Hepatocyte (in vitro differentiated cells): ENCODE measurements around the gene AMER1. TPM values are rescaled to one million over a fixed set of nuclear protein-coding genes. Genes with fewer than 3 reads are reported as not detected.

Source experiments
- DNase-seq: peaks from one replicate; pipeline ENCODE4 v3.0.0-alpha.2; 2016; ENCODE audit warnings: low spot score
- H2AFZ ChIP-seq: fragments of 200-600 bp; sonication (generic); 2 replicates; pipeline ENCODE4 v1.6.0; 2016; ENCODE audit warnings: antibody characterized with exemption, mild to moderate bottlenecking
- H3K27ac ChIP-seq: fragments of 200-600 bp; sonication (generic); 2 replicates; pipeline ENCODE4 v1.5.1; 2016; ENCODE audit warnings: mild to moderate bottlenecking
- H3K27me3 ChIP-seq: fragments of 200-600 bp; sonication (generic); 2 replicates; pipeline ENCODE4 v1.6.1; 2016
- H3K36me3 ChIP-seq: fragments of 200-600 bp; sonication (generic); replicated peaks from 2 replicates; pipeline ENCODE4 v1.5.1; 2016; ENCODE audit warnings: low read depth; ENCODE audit not compliant: insufficient read depth
- H3K4me1 ChIP-seq: fragments of 200-600 bp; sonication (generic); 2 replicates; pipeline ENCODE4 v1.5.1; 2016; ENCODE audit warnings: mild to moderate bottlenecking, moderate library complexity; ENCODE audit not compliant: insufficient read depth
- H3K4me2 ChIP-seq: fragments of 200-600 bp; sonication (generic); 2 replicates; pipeline ENCODE4 v1.6.0; 2016
- H3K4me3 ChIP-seq: fragments of 200-600 bp; sonication (generic); 2 replicates; pipeline ENCODE4 v1.5.1; 2016; ENCODE audit warnings: mild to moderate bottlenecking
- H3K79me2 ChIP-seq: fragments of 200-600 bp; sonication (generic); 2 replicates; pipeline ENCODE4 v1.6.0; 2017; ENCODE audit warnings: mild to moderate bottlenecking
- H3K9me2 ChIP-seq: fragments of 200-600 bp; sonication (generic); replicated peaks from 2 replicates; pipeline ENCODE4 v1.6.0; 2017; ENCODE audit warnings: mild to moderate bottlenecking; ENCODE audit not compliant: insufficient read depth
- H3K9me3 ChIP-seq: fragments of 200-600 bp; sonication (generic); 2 replicates; pipeline ENCODE4 v1.5.1; 2016; ENCODE audit warnings: low read depth, mild to moderate bottlenecking
- H4K20me1 ChIP-seq: fragments of 200-600 bp; sonication (generic); 2 replicates; pipeline ENCODE4 v1.6.0; 2016; ENCODE audit warnings: mild to moderate bottlenecking; ENCODE audit not compliant: insufficient read depth, poor library complexity, severe bottlenecking
- EZH2 ChIP-seq: fragments of 200-600 bp; sonication (generic); IDR thresholded peaks from 2 replicates; pipeline ENCODE4 v1.6.1; 2016; ENCODE audit warnings: antibody characterized with exemption, mild to moderate bottlenecking, borderline replicate concordance
- EZH2phosphoT487 ChIP-seq: fragments of 200-600 bp; sonication (generic); IDR thresholded peaks from one replicate; pipeline ENCODE4 v1.6.1; 2018; ENCODE audit warnings: antibody characterized with exemption, mild to moderate bottlenecking, low read depth, moderate library complexity; ENCODE audit not compliant: unreplicated experiment, severe bottlenecking
- WGBS: methylation state at CpG from one replicate; pipeline ENCODE4 v1.1.6; 2016; ENCODE audit warnings: low lambda C conversion rate; ENCODE audit errors: missing lambda C conversion rate; 5-methylcytosine and 5-hydroxymethylcytosine counted together
- polyA plus RNA-seq: library from polyadenylated mRNA; unstranded; fragments of >200 nt; fragmentation: Nextera tagmentation; extraction: Ambion mirVana; gene quantifications from 2 replicates; pipeline ENCODE4 v1.2.1, GENCODE V29; 2016
- total RNA-seq: library from RNA; depleted of rRNA; stranded (reverse); fragments of >200 nt; gene quantifications from 2 replicates; pipeline ENCODE4 v1.2.3, GENCODE V29; 2014
- TF ChIP-seq, protein P1 (sequence below): fragments of 200-600 bp; sonication (generic); IDR thresholded peaks from 2 replicates; pipeline ENCODE4 v1.5.1; 2016; ENCODE audit warnings: antibody characterized with exemption, mild to moderate bottlenecking; ENCODE audit not compliant: poor library complexity

AMER1 gene
- total and polyA plus RNA-seq, 2 experiments from 2014 or later, result 0.18 to 6.3 TPM

DNA sequence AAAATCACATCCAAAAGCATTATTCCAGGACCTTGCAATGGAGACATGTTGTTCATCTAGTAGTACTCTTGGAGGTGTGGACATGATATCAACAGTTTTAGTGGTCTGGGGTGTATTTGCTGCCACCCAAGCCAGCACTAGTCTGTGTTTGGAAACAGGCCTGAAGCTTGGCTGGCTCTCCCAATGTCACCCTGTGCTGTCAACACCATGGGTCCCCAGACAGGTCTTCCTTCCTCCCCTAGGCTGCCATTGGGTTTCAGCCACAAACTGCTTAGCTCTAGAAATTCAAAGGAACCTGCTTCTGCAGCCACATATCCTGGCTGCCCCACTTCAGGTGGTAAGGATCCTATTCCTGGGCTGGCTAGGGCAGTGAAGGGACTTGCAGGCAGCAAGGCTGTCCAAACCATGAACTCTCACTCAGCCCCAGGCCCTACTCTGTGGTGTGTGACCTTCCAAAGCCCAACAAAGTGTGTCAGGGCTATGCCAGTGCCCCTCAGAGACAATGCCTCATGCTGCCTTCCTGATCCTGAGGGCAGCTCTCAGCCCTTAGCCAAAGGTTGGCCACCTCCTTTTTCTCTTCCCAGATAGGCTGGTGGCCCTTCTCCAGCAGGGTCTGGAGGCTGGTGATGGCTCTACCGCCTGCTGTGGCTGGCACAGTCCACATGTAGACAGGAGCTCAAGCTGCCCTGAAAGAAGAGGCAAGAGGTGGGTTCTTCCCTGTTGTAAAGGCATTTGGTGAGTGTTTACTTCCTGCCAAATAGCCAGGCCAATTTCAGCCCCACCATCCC is 18.3 kb downstream of the AMER1 start:
- TF ChIP-seq EZH2 (no peak), EZH2phosphoT487 (no peak)
- TF ChIP-seq, protein P1, sequence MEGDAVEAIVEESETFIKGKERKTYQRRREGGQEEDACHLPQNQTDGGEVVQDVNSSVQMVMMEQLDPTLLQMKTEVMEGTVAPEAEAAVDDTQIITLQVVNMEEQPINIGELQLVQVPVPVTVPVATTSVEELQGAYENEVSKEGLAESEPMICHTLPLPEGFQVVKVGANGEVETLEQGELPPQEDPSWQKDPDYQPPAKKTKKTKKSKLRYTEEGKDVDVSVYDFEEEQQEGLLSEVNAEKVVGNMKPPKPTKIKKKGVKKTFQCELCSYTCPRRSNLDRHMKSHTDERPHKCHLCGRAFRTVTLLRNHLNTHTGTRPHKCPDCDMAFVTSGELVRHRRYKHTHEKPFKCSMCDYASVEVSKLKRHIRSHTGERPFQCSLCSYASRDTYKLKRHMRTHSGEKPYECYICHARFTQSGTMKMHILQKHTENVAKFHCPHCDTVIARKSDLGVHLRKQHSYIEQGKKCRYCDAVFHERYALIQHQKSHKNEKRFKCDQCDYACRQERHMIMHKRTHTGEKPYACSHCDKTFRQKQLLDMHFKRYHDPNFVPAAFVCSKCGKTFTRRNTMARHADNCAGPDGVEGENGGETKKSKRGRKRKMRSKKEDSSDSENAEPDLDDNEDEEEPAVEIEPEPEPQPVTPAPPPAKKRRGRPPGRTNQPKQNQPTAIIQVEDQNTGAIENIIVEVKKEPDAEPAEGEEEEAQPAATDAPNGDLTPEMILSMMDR, result no peak
- H3K4me1 ChIP-seq, result no peaks in the 10 kb centered on the region
- no peak for DNase-seq
- H3K27me3 ChIP-seq, result no peaks in the 10 kb centered on the region
- H3K79me2 ChIP-seq, result no peaks in the 10 kb centered on the region
- no peak overlapping the region for H3K27ac ChIP-seq
- H2AFZ ChIP-seq, result no peak overlapping the region
- no peaks in the 10 kb centered on the region for H4K20me1 ChIP-seq
- H3K4me2 ChIP-seq, result no peak overlapping the region
- no peaks in the 10 kb centered on the region for H3K9me2 ChIP-seq
- no peaks in the 10 kb centered on the region for H3K36me3 ChIP-seq
- H3K4me3 ChIP-seq, result no peak overlapping the region
- WGBS, result 53% methylated on average over 1 of the region's 1 CpG
- H3K9me3 ChIP-seq, result no peaks in the 10 kb centered on the region

DNA sequence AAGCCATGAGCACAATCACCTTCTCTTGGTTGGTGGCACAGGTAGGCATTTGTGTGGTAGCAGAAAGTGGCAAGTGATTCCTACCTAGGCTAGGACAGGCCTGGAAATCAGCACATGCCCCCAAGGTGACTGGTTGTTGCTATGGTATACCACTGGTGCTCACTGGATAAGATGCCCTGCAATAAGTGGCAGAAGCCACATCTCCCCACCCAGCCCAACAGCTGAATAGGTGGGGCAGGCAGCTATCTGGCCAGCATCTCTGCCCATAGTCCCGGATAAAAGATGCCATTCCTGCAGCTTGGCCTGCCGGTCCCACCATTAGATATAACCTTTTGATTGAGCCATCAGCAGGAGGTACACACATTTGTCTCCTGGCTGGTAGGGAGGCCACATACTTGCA is 21.1 kb downstream of the AMER1 start:
- H3K9me3 ChIP-seq, result no peaks in the 10 kb centered on the region
- TF ChIP-seq EZH2phosphoT487 (no peak), EZH2 (no peak)
- TF ChIP-seq, protein P1, result no peak
- H3K27ac ChIP-seq, result no peak overlapping the region
- no peaks in the 10 kb centered on the region for H3K4me1 ChIP-seq
- no peaks in the 10 kb centered on the region for H3K27me3 ChIP-seq
- H2AFZ ChIP-seq, result no peak overlapping the region
- H3K4me2 ChIP-seq, result no peak overlapping the region
- no peaks in the 10 kb centered on the region for H3K9me2 ChIP-seq
- no peaks in the 10 kb centered on the region for H3K79me2 ChIP-seq
- no peak overlapping the region for H3K4me3 ChIP-seq
- no peaks in the 10 kb centered on the region for H4K20me1 ChIP-seq
- DNase-seq, result no peak
- H3K36me3 ChIP-seq, result no peaks in the 10 kb centered on the region
- WGBS, result 86% methylated on average over 2 of the region's 2 CpGs

DNA sequence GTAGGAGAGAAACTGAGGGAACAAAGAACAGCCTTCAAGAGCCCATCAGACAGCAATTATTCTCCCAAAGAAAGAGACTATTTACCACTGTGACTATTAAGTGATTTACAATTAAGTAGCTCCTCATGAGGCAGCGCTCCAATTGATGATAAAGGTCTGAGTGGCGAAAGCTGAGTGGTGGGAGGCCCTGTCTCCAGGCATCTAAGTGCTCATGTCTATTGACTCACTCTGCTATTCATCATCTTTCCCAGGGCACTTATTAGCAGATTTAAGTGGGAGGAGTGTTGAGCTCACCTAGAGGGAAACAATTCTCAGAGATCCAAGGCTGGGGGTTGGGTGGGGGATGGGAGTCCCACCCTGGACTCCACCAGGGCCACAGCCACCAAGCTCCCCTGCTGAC is 23.3 kb downstream of the AMER1 start:
- H3K27me3 ChIP-seq, result no peaks in the 10 kb centered on the region
- no peaks in the 10 kb centered on the region for H4K20me1 ChIP-seq
- no peaks in the 10 kb centered on the region for H3K36me3 ChIP-seq
- no peaks in the 10 kb centered on the region for H3K9me3 ChIP-seq
- H3K4me3 ChIP-seq, result no peak overlapping the region
- 71% methylated on average over 2 of the region's 2 CpGs for WGBS
- DNase-seq, result no peak
- no peaks in the 10 kb centered on the region for H3K4me1 ChIP-seq
- no peak overlapping the region for H3K4me2 ChIP-seq
- no peaks in the 10 kb centered on the region for H3K79me2 ChIP-seq
- no peak overlapping the region for H2AFZ ChIP-seq
- TF ChIP-seq, protein P1, result no peak
- TF ChIP-seq EZH2phosphoT487 (no peak), EZH2 (no peak)
- H3K9me2 ChIP-seq, result no peaks in the 10 kb centered on the region
- H3K27ac ChIP-seq, result no peak overlapping the region
